Caco-2 (cell line): ENCODE measurements around the gene PSG5. TPM values are rescaled to one million over a fixed set of nuclear protein-coding genes. Genes with fewer than 3 reads are reported as not detected.
"Not testable (repeated sequence)": the region's sequence is repeated elsewhere in the genome, so short reads cannot be mapped to it uniquely, and the experiment has no call there.

Source experiments
- BruUV-seq: library from RNA; stranded (reverse); fragments of 400-500 nt; replicated peaks from 2 replicates; lab custom pipeline; 2021; lab: Mats Ljungman, UMichigan
- CTCF ChIA-PET: fragments of 300-600 bp; sonication (Branson Sonifier 250); formaldehyde crosslinking; loops from one replicate; lab custom pipeline; 2022; ENCODE audit warnings: antibody characterized with exemption; lab: Charles Lee
- POLR2A ChIA-PET: fragments of 300-600 bp; sonication (Branson Sonifier 250); formaldehyde crosslinking; loops from one replicate; lab custom pipeline; 2022; ENCODE audit warnings: antibody characterized with exemption; lab: Charles Lee
- DNase-seq, 2 experiments: peaks; one replicate each; pipeline versions ENCODE4 v3.0.0 to v3.0.0-alpha.2; 2020 to 2022
- H3K27me3 ChIP-seq: replicated peaks from 2 replicates; pipeline ENCODE4 v1.6.0; 2011; ENCODE audit warnings: low read length; ENCODE audit not compliant: control insufficient read depth, insufficient read depth
- H3K36me3 ChIP-seq: 2 replicates; pipeline ENCODE4 v1.5.1; 2011; ENCODE audit warnings: low read length; ENCODE audit not compliant: control insufficient read depth, insufficient read depth
- H3K4me1 ChIP-seq: fragments of 250-450 bp; sonication (Bioruptor Pico); 2 replicates; pipeline ENCODE4 v1.5.1; 2020; ENCODE audit warnings: mild to moderate bottlenecking
- H3K4me3 ChIP-seq: 2 replicates; pipeline ENCODE4 v1.5.1; 2011; ENCODE audit warnings: low read depth, mild to moderate bottlenecking, control low read depth, low read length
- H3K9me3 ChIP-seq: fragments of 250-450 bp; sonication (Bioruptor Pico); 2 replicates; pipeline ENCODE4 v1.5.1; 2020; ENCODE audit warnings: mild to moderate bottlenecking, moderate library complexity
- H3K27ac Mint-ChIP-seq: one replicate; pipeline ENCODE4 v1.8.0; 2022; ENCODE audit warnings: mixed read lengths; ENCODE audit not compliant: unreplicated experiment
- H3K27me3 Mint-ChIP-seq: one replicate; pipeline ENCODE4 v1.8.0; 2022; ENCODE audit warnings: mixed read lengths; ENCODE audit not compliant: insufficient read depth, unreplicated experiment
- H3K36me3 Mint-ChIP-seq: one replicate; pipeline ENCODE4 v1.8.0; 2022; ENCODE audit warnings: mild to moderate bottlenecking, mixed read lengths; ENCODE audit not compliant: insufficient read depth, unreplicated experiment
- H3K4me1 Mint-ChIP-seq: one replicate; pipeline ENCODE4 v1.8.0; 2022; ENCODE audit warnings: low read depth, mixed read lengths; ENCODE audit not compliant: unreplicated experiment
- H3K4me3 Mint-ChIP-seq: one replicate; pipeline ENCODE4 v1.8.0; 2022; ENCODE audit warnings: mild to moderate bottlenecking, moderate library complexity, mixed read lengths; ENCODE audit not compliant: unreplicated experiment
- H3K9me3 Mint-ChIP-seq: one replicate; pipeline ENCODE4 v1.8.0; 2022; ENCODE audit warnings: mixed read lengths; ENCODE audit not compliant: unreplicated experiment
- CTCF ChIP-seq, 2 experiments: fragments of 200-600 bp in 1 of 2; IDR thresholded peaks; 1 replicate in 1 of 2; 2 replicates in 1 of 2; pipeline versions ENCODE4 v1.5.1 to v1.8.0; 2011 to 2022; ENCODE audit warnings: antibody characterized with exemption in 1 of 2, control low read depth in 1 of 2, inconsistent platforms in 1 of 2, low read depth in 1 of 2, low read length in 1 of 2, mild to moderate bottlenecking in 1 of 2, moderate library complexity in 1 of 2; ENCODE audit not compliant: insufficient read depth in 1 of 2, severe bottlenecking in 1 of 2, unreplicated experiment in 1 of 2
- intact Hi-C: fragments of 100-400 bp; cut with micrococcal nuclease; formaldehyde crosslinking; loops from one replicate; pipeline ENCODE4 v1.10.0; 2022; ENCODE audit not compliant: unreplicated experiment
- total RNA-seq: library from RNA; stranded (reverse); gene quantifications from 2 replicates; pipeline ENCODE4 v1.2.3, GENCODE V29; 2022

The PSG5 gene
- total RNA-seq, 1 experiment from 2014 or later = 1.7 TPM

GRCh38 chr19:43132696-43133095 is 53.6 kb downstream of the PSG5 start:
- H3K27me3 ChIP-seq = no peaks in the 10 kb centered on the region
- Mint-ChIP-seq H3K27ac (no peak overlapping the region), H3K4me1 (no peaks in the 10 kb centered on the region), H3K4me3 (no peak overlapping the region), H3K27me3 (no peaks in the 10 kb centered on the region), H3K9me3 (peaks cover 9% of the 10 kb centered on the region), H3K36me3 (no peaks in the 10 kb centered on the region)
- TF ChIP-seq CTCF (IDR thresholded peaks at IDR 0.05; ENCODE audit: insufficient read depth in 1 of 2, low read depth in 1 of 2, low read length in 1 of 2, severe bottlenecking in 1 of 2, unreplicated experiment in 1 of 2) = no peak
- POLR2A ChIA-PET = no interaction called here
- BruUV-seq = no TSS peak
- CTCF ChIA-PET = no interaction called here
- no peaks in the 10 kb centered on the region for H3K36me3 ChIP-seq
- H3K9me3 ChIP-seq = no peaks in the 10 kb centered on the region
- no peaks in the 10 kb centered on the region for H3K4me1 ChIP-seq
- no peak for DNase-seq
- intact Hi-C loops = no loop called here
- no peak overlapping the region for H3K4me3 ChIP-seq

GRCh38 chr19:43131281-43131842 is 55.0 kb downstream of the PSG5 start:
- H3K27me3 ChIP-seq, DNase-seq, POLR2A ChIA-PET: not testable (repeated sequence)

GRCh38 chr19:43129197-43129596 is 57.1 kb downstream of the PSG5 start:
- H3K9me3 Mint-ChIP-seq, intact Hi-C loops, CTCF ChIA-PET: not testable (repeated sequence)

More at GRCh38 chr19:43131281-43131842, 55.0 kb downstream of the PSG5 start:
- H3K4me3 ChIP-seq, H3K36me3 Mint-ChIP-seq, H3K4me1 ChIP-seq, BruUV-seq, CTCF ChIA-PET, H3K9me3 Mint-ChIP-seq, H3K4me1 Mint-ChIP-seq, H3K27ac Mint-ChIP-seq, H3K9me3 ChIP-seq, H3K27me3 Mint-ChIP-seq, H3K36me3 ChIP-seq, intact Hi-C loops, H3K4me3 Mint-ChIP-seq: not testable (repeated sequence)

GRCh38 chr19:43127336-43127735 is 59.0 kb downstream of the PSG5 start:
- H3K4me1 ChIP-seq, H3K27ac Mint-ChIP-seq, DNase-seq, BruUV-seq, H3K36me3 Mint-ChIP-seq, H3K9me3 ChIP-seq, H3K27me3 ChIP-seq, H3K9me3 Mint-ChIP-seq, CTCF ChIA-PET, POLR2A ChIA-PET, H3K4me1 Mint-ChIP-seq, H3K27me3 Mint-ChIP-seq, intact Hi-C loops, H3K4me3 Mint-ChIP-seq, H3K36me3 ChIP-seq, H3K4me3 ChIP-seq: not testable (repeated sequence)

More at GRCh38 chr19:43129197-43129596, 57.1 kb downstream of the PSG5 start:
- H3K4me1 Mint-ChIP-seq, H3K27me3 ChIP-seq, BruUV-seq, DNase-seq, H3K27me3 Mint-ChIP-seq, H3K27ac Mint-ChIP-seq, H3K4me3 ChIP-seq, H3K4me1 ChIP-seq, H3K36me3 ChIP-seq, H3K36me3 Mint-ChIP-seq, H3K9me3 ChIP-seq, POLR2A ChIA-PET, H3K4me3 Mint-ChIP-seq: not testable (repeated sequence)
